8988T (cell line): Measurements from ENCODE around the gene WNT3A.

Source experiments
- DNase-seq: peaks from one replicate; pipeline ENCODE4 v3.0.0; 2011

WNT3A gene

DNA sequence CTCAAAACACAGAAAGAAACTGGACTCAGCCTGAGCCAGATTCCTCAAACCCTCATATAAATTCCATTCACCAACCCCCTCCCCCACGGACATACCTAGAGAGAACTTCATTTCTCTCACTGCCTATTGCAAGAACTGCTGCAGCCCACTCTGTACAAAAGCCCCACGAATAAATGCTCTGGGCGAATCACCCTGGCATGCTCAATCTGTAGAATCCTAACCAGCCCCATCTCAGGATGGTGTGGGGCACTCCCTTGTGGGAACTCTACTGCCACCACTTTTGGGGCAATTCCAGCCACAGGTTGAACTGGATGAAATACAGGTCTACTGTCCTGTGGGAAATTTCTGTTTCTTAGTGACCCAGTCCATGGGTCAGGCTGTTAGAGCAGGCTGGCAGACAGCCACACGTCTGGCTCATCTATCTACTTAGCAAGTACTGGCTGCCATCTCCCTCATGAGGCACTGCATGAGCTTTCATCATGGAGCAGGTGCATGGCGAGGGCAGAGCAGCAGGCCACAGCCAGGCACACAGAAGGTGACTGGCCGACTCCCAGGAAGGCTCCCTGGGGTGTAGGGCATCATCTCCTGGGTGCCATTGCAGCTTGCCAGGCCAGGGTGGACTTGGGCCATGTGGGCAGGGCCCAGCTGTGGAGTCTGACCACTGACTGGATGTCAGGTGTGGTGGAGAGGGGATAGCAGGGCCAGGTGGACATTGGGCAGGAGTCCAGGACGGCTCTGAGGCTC, 97.9 kb downstream of the WNT3A start:
- DNase-seq: peak; percentile 6

DNA sequence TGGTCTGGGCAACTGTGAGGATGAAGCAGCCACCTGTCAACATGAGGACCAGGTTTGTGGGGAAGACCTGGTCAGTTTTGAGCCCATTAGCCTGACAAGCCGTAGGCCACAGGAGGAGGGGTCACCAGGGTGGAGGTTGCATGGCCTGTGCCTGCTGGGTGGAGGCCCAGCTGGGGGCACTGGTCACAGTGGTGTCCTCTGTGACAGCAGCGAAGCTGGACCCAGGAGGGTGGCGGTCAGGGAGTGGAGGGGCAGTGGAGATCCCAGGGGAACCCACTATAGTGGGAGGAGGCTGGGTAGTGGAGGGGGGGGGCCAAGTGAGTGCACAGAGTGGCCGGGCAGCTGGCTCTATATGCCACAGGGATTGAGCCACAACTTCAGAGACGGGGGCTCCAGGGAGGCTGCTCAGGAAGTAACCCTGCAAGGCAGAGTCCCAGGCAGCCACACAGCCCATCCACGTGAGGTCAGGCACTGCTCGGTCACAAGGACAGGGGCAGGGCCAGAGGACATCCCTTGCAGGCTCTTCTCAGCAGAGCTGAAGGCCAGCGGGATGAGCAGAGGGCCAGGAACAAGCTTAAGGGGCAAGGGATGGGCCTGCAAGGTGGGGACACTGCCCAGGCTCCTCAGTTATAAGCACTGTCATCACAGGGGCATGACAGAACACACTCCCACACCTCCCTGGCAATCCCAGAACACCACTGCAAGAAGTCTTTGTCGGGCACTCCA, 98.6 kb downstream of the WNT3A start:
- peak; percentile 11 for DNase-seq

DNA sequence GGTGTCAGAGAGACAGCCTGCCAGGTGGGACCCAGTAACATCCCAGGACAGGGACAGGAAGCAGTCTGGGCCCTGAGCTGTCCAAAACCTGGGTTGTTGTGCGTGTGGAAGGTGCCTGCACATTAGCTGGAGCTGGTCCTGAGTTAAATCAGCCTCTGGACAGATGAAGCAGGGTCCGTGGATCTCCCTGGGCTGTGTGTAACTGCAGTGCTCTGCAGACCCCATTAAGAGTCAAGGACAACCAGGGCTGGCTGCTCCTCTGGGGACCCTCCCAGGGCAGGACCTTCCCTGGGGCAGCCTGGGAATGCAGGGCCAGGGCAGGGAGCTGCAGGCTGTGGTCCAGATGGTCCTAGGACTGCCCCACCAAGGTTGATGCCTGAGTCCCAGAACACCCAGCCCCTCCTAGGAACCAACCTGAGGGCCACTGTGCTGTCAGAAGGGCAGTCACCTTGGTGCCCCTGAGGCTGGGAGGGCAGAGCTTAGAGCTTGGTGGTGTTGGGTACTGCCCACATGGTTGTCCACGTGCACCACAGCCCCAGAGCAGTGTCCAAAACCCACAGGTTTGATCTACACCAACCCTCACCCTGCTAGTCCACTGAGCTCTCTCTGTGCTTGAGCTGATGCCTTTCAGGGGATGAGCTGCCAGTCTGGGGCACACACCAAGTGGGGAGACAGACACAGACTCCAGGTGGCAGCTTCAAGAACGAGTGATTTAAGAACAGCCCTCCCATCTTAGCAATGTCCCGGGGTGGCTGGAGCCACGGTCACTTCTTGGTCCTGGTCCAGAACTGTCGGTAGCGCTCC, 99.4 kb downstream of the WNT3A start:
- DNase-seq: no peak

DNA sequence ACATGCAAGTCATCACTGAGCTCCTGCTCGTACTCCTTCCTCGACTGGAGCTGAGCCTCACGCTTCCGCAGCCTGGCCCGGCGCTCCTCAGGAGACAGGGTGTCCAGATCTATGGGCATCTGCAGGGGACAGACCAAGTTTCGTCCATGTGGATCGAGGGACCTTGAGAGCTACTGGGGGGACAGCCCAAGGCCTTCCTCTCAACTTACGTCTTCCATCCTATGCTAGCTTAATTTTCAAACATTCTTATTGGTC, 99.9 kb downstream of the WNT3A start:
- peak; percentile 5 for DNase-seq

DNA sequence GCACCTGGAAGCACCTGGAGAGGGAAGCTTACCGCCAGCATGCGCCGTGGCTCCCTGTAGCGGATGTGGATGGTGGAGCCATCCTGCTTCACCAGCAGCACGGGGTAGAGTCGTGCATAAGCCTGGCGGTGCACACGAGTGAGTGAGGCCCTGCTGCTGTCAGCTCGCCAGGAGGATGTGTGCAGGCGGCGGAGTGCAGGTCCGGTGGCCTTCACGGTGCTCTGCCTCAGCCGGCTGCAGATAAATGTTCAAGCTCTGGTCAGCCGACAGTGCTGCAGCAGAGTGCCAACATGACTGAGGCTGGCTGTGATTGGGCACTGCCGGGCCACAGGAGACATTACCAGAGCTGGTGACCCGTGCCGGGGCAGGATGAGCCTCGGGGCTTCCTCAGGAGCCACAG, 100.8 kb downstream of the WNT3A start:
- no peak for DNase-seq

DNA sequence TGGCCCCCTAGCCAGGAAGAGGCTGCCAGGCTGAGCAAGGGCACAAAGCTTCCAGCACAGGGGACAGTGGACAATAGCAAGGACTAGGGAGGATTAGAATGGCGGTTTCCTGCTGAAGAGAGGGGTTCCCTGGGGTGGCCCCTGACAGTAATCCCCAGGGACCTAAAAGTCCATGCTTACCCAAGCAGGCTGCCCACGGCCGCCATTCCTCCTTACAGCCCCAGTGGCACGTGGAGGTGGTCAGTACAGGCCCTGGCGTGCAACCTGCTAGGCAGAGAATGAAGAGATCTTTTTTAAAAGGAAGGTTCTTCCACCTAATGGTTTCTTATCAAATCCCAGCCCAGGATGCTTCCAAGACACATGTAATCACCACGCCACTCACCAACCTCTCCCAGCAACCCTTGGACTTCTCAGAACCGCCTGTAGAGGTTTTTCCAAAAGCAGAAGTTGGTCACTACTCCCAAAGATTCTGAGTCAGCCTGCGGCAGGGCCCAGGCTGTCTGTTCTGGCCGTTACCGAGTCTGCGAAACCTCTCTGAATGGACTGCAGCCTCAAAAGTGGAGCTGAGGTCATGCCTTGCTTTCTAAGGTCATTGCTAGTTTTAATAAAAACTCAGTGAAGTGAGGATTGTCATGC, 101.4 kb downstream of the WNT3A start:
- no peak for DNase-seq

DNA sequence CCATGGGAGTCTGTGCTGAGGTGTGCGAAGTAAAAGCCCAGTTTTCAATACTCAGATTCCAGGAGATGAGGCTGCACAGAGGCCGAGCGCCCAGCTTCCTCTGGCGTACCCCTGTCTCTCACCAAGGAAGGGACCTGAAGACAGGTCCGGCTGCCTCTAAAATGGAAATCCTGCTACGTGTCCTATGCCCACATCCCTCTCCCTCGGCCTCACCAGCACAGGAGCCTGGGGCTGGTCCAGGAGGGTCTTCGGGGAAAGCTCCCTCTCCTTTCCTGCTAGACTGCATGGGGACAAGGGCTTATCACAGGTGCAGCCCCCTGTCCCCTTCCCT, 101.9 kb downstream of the WNT3A start:
- DNase-seq: no peak

DNA sequence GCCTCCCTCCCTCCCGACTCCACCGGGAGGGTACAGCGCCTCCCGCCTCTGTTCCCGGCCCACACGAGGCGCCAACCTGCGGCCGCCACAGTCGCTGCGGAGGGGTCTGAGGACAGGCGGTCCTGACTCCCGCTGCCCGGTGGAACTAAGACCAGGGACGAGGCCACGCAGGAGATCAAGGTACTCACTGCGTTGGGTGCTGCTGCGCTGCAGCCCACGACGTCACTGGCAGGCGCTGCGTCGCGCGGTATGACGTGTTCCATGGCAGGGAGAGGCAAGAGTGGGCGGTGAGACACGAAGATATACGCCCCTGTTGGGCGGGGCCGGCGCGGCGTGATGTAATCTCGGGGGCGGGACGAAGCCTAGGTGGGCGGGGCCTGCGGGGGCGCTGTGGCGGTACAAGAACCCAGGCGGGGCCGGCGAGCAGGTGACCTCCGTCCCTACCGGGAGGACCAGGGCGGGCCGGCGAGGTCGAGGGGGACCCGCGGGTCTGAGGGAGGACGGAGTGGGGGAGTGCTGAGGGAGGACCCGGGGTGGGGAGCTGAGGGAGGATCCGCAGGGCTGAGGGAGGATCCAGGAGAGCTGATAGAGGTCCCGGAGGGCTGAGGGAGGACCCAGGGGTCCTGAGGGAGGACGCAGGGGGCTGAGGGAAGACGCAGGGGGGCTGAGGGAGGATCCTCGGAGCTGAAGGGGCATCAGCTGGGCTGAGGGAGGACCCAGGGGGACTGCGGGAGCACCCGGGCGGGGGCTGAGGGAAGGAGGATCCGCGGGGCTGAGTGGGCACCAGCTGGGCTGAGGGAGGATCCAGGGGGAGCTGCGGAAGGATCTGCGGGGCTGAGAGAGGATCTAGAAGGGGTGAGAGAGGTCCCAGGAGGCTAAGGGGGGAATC, 102.5 kb downstream of the WNT3A start, which contains the start of gene MRPL55:
Gene MRPL55 (minus strand): TSS at position 227 of the 889 bp plus-strand sequence. CDS start 1,039 bp downstream, outside the sequence.
- peak; percentile 90 for DNase-seq

DNA sequence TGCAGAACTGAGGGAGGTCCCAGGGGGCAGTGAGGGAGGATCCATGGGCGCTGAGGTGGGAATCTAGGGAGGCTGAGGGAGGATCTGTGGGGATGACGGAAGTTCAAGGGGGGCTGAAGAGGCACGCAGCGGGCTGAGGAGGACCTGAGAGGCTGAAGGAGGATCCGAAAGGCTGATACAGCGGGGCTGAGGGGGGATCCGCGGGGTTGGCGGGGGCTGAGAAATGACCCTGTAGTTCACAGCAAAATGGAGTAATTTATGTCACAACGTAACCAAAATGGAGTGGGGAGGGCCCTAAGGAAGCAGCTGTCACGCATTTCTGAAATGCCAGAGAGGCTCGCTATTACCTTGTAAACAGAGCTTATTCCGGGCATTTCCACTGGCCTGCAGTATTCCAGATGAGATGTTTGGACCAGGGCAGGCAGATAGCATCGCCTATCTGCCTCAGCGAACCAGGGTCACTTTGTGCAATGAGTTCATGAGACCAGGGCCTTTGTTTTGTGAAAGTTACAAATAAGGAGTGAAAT, 103.2 kb downstream of the WNT3A start:
- no peak for DNase-seq

DNA sequence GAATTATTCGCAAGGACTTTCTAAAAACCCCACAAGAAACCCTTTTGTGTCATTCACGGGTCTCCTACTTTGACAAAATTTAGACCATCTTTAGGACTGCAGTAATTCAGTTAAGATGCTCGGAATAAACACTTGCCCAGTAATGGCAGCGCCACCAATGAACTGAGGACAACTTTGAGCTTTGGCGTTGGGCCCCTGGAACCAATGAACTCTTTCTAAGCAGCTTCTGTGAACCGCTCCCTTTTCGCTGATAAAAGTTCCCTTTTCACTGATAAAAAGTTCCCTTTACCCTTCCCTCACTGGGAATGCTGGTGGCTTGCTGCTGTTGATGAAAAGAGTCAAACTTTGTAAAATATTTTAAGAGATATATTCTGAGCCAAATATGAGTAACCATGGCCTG, 103.8 kb downstream of the WNT3A start:
- DNase-seq: no peak
